Measurements from ENCODE around the gene NCAN. TPM values are rescaled to one million over a fixed set of nuclear protein-coding genes. Genes with fewer than 3 reads are reported as not detected.
"Not testable (repeated sequence)": the region's sequence is repeated elsewhere in the genome, so short reads cannot be mapped to it uniquely, and the experiment has no call there.

Gene NCAN
- total RNA-seq, 1 donor, result not detected

DNA sequence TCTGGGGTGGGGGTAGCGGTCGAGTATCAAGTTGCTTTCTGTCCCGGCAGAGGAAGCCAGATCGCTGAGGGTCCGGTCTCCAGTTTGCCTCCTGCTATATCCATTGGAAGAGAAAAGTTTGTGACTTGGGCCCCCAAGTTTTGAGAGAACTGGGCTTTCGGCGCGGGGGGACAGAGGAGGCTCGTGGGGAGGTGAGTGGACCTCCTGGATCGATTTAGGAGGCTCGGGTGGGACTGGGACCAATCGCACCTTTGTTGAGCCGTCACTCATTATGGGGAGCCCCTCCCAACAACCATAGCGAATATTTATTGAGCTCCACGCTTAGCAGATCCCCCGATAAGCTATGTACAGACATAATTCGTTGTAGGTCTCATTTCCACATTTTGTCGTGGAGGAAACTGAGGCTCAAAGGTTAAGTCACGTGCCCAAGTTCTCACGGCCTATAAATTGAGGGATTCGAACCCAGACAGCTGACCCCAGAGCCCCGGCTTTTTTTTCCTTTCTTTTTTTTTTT, 18.8 kb upstream of the NCAN start:
- no peak for DNase-seq (ENCODE audit: low read depth in 2 of 3, low spot score in 2 of 3)

DNA sequence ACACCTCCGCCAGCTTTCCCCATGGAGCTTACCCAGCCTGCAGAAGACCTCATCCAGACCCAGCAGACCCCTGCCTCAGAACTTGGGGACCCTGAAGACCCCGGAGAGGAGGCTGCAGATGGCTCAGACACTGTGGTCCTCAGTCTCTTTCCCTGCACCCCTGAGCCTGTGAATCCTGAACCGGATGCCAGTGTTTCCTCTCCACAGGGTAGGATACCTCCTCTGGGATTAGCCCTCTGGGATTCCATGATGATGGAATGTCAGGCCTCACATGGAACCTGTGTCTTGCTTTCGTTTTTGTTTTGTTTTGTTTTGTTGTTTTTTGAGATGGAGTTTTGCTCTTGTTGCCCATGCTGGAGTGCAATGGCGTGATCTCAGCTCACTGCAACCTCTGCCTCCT, 17.8 kb upstream of the NCAN start:
- DNase-seq (ENCODE audit: low read depth in 2 of 3, low spot score in 2 of 3), result no peak

DNA sequence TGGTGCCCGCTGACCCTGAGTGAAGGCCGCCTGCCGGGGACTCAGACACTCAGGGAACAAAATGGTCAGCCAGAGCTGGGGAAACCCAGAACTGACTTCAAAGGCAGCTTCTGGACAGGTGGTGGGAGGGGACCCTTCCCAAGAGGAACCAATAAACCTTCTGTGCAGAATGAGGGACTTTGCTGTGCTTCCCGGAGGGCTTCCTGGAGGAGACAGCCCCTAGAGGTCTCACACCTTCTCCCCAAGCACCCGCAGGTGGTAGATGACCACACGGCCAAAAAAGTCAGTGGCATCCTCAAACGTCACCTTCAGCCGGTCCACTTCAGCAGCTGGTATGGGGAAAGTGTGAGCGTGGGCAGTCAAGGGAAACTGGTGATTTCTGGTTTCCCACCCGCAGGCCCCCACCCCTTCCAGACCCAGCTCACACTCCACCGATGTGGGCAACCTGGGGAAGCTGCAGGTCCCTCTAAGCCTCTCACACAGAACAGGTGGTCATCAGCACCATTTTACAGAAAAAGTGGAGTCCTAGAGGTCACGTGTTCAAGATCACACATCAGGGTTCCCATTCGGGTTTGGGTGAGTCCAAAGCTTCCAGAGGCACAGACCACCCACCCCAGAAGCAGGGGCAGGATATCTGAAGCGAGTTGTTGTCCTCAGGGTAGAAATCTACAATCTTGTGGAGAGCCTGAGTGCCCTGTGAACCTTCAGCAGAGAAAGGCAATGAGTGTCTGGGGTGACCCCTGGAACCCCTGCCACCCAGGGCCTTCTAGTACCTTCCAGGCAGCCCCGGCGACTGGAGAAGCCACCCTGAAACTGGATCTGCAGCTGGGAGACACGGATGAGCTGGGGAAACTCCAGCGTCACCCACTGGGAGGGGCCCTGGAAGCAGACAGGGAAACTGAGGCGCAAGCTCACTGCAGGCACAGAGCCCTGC, 9.8 kb upstream of the NCAN start:
- no peak for DNase-seq (ENCODE audit: low read depth in 2 of 3, low spot score in 2 of 3)

DNA sequence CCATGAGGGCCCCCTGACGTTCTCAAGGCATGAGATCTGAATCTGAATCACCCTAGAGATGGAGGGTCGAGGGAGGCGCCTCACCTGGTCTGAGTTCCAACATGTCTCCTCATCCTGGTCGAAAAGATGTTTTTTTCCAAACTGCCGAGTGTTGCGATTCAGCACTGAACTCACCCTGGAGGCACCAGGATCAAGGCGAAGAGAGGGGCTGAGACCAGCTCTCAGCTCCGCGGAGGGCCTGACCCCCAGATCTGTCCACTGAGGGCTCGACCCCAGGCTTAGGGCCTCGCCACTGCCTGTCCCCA, 9.1 kb upstream of the NCAN start:
- no peak for DNase-seq (ENCODE audit: low read depth in 2 of 3, low spot score in 2 of 3)

DNA sequence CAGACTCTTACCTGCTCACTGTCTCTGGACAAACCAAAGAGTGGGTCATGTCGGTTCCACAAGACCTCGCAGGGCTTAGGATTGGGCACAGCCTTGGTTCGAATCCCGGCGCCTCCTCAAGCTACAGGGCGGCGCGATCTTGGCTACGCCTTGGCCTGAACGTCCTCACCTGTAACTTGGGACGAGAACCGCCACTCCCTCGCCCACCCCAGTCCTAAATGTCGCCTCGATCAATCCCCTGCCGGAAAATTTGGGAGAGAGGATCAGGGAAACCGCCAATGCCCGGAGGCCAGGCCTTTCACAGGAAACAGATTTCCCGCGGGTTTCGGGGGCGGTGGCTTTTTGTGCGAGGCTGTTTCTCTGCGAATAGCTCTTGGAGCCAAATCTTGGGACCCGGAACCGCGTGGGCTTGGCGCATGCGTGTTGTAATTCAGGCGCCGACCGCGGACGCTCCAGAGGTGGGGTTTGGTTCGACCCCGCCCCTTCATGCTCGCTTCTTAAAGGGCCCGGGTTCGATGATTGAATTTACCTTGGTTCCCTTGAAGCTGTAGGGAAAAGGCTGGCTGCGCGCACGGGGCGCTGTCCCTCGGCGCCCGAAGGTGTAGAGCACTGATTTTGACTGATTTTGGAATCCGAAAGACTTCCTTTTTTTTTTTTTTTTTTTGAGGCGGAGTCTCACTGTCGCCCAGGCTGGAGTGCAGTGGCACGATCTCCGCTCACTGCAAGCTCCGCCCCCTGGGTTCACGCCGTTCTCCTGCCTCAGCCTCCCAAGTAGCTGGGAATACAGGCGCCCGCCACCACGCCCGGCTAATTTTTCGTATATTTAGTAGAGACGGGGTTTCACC, 8.5 kb upstream of the NCAN start, which contains the start of gene NR2C2AP:
NR2C2AP (minus strand) TSS at position 403 of the 845 bp plus-strand sequence; CDS start at position 49, 354 bp downstream.
- DNase-seq (ENCODE audit: low read depth in 2 of 3, low spot score in 2 of 3), result peak; percentile 87 to 92 (median 90)

DNA sequence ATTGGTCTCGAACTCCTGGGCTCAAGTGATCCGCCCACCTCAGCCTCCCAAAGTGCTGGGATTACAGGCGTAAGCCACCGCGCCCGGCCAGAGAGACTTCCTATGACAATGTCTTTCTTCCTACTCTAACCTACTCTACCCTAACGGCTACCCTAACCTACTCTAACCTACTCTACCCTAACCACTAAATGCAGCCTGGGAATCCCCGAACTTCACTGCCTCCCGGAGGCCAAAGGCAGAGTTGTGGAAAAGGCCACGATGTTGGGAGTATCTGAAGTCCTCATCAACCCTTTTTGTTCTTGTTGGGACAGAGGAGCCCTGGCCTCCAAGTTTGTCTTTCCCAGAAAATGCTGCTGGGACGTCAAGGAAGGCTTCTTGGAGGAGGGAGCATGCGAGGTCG, 7.6 kb upstream of the NCAN start:
- no peak for DNase-seq (ENCODE audit: low read depth in 2 of 3, low spot score in 2 of 3)

DNA sequence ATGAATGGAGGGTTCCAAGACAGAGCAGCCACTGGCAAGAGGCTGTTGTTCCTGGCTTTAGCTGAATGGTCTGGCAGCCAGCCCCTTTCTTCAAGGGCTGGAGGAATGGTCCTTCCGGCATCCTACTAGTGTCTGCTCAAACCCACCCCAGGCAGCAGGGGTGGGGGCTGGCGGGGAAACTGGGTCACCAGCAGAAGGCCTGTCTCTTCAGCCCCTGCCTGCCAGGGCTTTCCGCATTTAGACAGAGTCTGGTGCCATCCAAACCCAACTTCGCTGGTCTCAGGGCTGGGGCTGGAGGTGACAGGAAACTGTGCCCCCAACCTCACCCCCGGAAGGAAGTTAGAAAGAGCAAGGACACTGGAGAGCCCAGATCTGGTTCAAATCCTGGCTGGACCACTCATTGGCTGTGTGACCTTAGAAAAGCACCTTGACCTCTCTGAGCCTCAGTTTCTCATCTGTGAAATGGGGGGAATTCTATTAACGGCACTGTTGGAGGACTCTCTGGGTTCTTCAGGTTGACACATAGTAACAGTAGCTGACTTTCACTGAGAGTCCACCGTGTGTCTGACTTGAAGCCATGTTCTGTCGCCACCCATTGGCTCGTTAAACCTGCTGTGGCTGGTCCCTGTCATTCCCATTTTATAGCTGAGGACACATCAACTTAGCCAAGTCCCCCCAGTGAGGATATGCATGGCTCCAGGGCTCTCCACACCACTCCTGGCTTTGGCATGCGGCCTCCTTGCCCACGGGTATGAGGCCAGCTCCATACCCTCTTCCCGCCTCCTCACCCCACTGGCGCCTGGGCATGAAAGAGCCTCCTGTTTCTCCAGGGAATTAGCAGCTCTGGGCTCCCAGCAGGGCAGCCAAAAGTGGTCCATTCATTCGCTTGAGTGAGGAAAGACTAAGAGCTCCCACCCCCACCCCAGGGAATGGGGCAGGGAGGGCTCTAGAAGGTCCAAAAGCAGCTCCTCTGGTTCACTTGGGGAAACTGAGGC, 6.0 kb upstream of the NCAN start:
- no peak for DNase-seq (ENCODE audit: low read depth in 2 of 3, low spot score in 2 of 3)

DNA sequence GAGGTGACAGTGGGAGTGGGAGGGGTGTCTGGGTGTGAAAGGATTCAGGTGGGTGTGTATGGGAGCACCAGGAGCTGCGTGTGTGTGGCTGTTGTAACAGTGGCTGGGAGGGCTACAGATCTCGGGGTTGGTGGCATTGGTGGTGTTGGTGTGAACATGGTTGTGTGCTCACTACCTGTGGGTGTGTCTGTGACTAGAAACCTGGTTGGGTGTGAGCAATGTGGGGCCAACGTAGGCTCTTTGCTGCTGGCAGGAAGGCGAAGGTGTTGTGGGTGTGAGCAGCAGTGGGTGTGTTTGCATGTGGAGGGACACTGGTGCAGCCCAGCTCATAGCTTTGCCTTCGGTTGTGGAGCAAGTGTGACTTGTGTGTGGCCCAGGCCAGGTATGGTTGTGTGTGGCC, 4.8 kb upstream of the NCAN start:
- DNase-seq (ENCODE audit: low read depth in 2 of 3, low spot score in 2 of 3), result no peak

DNA sequence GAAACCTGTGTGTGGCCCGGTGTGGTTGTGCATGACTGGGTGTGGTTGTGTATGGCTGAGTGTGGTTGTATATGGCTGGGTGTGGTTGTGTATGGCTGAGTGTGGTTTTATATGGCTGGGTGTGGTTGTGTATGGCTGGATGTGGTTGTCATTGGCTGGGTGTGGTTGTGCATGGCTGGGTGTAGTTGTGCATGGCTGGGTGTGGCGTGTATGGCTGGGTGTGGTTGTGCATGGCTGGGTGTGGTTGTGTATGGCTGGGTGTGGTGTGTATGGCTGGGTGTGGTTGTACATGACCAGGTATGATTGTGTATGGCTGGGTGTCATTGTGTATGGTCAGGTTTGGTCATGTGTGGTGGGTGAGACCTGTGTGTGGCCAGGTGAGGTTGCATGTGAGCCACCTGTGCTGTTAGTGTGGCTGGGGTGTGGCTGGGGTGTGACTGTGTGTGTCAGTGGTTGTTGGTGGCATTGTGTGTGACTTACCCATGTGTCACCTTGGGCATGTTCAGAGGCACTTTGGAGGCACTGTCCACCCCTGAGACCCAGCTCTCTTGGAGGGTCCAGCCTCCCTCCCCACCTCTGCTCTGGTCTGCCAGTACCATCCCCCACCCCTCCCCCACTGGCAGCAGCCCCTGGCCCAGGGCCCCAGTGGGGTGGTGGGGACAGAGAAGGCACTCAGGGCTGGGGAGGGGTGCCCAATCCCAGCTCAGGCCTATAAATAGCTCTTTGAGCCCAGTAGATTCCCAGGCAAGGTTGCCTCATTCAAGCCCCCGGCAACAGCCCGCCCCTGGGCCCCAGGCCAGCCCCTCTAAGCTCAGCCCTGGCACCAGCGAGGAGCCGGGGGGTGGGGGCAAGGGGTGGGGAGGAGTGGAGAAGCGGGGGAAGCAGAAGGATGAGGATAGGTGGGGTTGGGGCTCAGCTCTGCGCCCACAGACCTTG, 3.9 kb upstream of the NCAN start:
- no peak for DNase-seq (ENCODE audit: low read depth in 2 of 3, low spot score in 2 of 3)

DNA sequence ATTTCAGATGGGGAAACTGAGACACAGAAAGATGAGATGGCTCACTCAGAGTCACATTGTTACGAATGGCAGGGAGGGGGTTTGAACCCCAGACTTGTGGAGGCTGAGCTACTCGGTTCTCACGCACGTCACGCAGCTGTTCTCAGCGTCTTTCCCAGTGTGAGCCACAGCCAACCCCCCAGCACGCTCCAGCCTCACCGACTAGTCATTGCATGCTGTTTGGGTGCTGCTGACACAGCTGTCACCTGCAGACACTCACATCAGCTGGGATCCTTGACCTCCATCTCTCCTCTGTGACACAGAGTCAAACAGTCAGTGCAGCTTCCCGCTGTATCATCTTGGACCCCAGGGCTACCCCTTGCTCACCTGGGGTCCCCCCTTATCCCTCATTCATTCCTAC, 2.4 kb upstream of the NCAN start:
- no peak for DNase-seq (ENCODE audit: low read depth in 2 of 3, low spot score in 2 of 3)

DNA sequence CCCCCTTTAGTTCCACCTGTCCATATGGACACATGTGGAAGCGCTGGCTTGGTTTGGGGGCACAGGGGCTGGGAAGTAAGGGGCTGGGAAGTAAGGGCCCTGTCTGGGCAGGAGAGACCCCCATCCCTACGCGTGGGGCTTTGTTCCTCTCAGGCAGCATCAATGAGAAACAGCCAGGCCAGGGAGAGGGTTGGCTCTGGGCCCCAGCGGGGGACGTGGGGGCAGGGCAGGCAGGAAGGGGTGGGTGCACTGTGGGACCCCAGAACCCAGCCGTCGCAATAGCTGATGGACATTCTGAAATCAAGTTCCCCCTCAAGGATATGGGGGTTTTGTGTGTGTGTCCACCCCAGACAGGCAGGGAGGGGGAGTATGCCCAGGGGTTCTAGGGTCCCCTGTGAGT, 1.2 kb downstream of the NCAN start:
- no peak for DNase-seq (ENCODE audit: low read depth in 2 of 3, low spot score in 2 of 3)

DNA sequence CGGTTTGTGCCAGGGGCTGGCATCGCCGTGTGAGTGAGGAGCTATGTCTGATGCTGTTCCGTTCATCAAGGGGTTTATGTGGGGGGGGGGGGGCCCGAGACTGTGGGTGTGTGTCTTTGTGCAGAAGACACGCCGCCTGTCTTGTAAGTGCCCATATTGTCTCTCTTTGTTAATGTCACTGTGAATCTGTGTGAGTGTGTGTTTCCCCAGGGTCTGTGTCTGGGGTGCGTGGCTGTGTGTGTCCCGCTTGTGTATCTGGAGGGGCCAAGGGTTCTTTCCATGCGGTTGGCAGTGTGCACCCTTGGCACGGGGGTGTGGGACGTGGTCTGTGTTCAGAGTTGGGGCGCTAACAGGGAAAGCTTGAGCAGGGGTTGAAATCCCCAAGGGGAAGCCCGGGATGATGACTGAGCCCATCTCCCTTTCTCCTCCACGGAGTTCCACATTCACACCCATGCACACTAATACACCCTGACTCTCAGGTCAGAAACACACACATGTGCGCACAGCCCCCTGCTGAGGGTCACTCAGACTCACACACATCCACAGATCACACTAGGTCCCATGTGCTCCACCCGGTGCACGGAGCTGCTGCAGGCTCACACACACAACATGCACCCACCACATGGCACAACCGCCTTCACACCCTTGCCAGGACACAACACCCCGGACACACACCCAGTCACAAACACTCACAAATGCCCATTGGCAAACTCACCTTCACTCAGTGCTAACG, 1.8 kb downstream of the NCAN start:
- no peak for DNase-seq (ENCODE audit: low read depth in 2 of 3, low spot score in 2 of 3)

DNA sequence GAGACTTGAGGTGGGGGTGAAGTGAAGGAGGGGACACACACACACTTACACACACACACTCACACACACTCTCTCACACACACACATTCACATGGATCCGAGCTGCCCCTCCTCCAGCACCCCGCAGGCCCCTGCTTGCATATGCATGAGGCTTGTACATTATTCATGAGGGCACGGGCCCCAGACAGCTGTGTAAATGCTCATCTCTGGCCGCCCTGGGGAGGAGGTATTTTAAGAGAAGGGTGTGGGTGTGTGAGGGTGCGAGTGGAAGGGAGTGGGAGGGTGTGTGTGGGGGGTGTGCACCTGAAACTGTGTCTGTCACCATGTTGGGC, 2.4 kb downstream of the NCAN start:
- no peak for DNase-seq (ENCODE audit: low read depth in 2 of 3, low spot score in 2 of 3)

DNA sequence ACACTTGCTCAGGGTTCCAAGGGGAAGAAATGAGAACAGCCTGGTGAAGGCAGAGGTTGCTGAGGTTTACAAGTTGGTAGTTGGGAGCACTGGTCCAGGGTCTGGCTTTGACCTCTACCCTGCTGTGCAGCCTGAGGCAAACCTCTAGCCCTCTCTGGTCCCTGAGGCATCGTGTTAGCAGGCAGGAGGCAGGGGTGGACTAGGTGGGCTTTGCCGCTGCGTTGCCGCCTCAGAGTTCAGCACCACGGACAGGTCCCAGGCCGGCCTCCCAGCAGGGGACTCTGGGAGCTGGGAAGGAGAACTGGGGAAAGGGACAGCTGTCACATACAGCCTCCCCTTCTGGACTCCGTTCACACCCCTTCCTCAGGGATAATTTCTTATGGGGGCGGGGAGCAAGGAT, 3.1 kb downstream of the NCAN start:
- peak in 2 of 3 donors; percentile 54 to 71 for DNase-seq (ENCODE audit: low read depth in 2 of 3, low spot score in 2 of 3)

DNA sequence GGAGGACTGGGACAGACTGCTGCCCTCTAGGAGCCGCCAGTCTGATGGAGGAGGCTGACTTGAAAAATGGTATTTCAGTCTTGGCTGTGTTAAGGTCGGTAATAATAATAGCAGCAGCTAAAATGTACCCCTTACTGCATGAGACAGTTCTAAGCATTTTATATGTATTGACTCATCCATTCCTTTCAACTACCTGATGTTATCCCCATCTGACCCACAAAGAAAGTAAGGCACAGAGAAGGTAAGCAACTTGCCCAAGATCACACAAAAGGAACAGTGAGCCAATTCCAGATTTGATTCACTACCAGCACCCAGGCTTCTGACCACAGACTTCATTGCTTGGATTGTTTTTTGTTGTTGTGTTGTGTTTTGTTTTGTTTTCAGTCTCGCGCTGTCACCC, 4.0 kb downstream of the NCAN start:
- no peak for DNase-seq (ENCODE audit: low read depth in 2 of 3, low spot score in 2 of 3)

DNA sequence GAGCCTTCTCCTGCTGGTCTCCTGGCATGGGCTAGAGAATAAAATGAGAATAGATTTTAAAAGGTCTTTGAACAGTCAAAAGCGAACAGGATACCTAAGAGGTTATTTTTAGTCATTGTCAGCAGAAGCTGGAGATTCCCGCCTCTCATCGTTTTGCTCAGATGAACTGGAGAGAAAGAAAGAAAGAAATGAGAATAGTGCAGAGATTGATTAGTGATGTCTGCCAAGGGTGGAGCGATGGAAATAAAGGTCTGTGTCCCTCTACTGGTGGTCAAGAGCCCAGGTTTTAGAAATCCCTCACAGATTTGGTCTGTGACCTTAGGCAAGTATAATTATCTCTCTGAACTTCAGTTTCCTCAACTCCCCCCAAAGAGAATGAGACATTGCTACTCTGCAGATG, 5.3 kb downstream of the NCAN start:
- peak in 2 of 3 donors; percentile 15 to 23 for DNase-seq (ENCODE audit: low read depth in 2 of 3, low spot score in 2 of 3)

DNA sequence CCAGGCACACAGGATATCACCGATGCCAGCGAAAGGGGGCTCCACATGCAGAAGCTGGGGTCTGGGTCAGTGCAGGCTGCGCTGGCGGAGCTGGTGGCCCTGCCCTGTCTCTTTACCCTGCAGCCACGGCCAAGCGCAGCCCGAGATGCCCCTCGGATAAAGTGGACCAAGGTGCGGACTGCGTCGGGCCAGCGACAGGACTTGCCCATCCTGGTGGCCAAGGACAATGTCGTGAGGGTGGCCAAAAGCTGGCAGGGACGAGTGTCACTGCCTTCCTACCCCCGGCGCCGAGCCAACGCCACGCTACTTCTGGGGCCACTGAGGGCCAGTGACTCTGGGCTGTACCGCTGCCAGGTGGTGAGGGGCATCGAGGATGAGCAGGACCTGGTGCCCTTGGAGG, 7.2 kb downstream of the NCAN start:
- no peak for DNase-seq (ENCODE audit: low read depth in 2 of 3, low spot score in 2 of 3)

DNA sequence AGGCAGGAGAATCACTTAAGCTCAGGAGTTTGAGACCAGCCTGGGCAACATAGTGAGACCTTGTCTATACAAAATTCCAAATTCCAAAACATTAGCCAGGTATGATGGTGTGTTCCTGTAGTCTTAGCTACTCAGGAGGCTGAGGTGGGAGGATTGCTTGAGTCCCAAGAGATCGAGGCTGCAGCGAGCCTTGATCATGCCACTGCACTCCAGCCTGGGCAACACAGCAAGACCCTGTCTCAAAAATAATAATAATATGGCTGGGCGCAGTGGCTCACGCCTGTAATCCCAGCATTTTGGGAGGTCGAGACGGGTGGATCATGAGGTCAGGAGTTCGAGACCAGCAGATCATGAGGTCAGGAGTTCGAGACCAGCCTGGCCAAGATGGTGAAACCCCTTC, 9.2 kb downstream of the NCAN start:
- DNase-seq (ENCODE audit: low read depth in 2 of 3, low spot score in 2 of 3), result not testable (repeated sequence)

DNA sequence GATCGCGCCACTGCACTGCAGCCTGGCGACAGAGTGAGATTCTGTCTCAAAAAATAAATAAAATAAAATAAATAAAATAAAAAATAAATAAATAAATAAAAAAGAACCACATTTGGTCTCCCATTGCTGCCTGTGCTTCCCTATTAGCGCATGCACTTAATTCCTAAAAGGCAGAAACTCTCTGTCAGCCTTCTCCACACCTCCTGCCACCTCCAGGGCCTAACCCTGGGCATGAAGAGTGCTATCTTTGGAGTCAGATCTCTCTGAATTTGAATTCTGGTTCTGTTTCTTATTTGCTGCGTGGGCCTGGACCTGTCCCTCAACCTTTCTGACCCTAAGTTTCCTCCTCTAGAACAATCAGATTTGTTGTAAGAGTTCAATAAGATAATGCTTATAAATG, 11.3 kb downstream of the NCAN start:
- DNase-seq (ENCODE audit: low read depth in 2 of 3, low spot score in 2 of 3), result no peak

All from hematopoietic multipotent progenitor cell (in vitro differentiated cells).